Measurements from ENCODE around the gene UPF3A. TPM values are rescaled to one million over a fixed set of nuclear protein-coding genes. Genes with fewer than 3 reads are reported as not detected.

Gene UPF3A
- total and polyA plus RNA-seq, 9 of the 15 experiments (the other 6 are each of a cell fraction or from before 2014, with no cell fraction given) = 15.6 to 76.5 (median 40.9) TPM

- TF ChIP-seq HNRNPH1 (optimal IDR thresholded peaks at IDR 0.05; ENCODE audit: low read depth, low read length) = no peak
- no peak for TF ChIP-seq NFXL1 (CRISPR knock-in tag; IDR thresholded peaks at IDR 0.05)
- 0 out of 2 replicates have a peak, but pooled peaks have one; percentile 41 for TF ChIP-seq HDAC2 (IDR thresholded peaks at IDR 0.05)
- TF ChIP-seq ZFX (CRISPR knock-in tag; IDR thresholded peaks at IDR 0.05) = peak; percentile 62; the same call in 1 of the 2 replicates
- TF ChIP-seq NCOR1 (IDR thresholded peaks at IDR 0.05) = peak; percentile 63
- no peak for TF ChIP-seq MEF2A (IDR thresholded peaks at IDR 0.05; ENCODE audit: control insufficient read depth, low read depth, low read length)
- no peak for TF ChIP-seq CBX5 (IDR thresholded peaks at IDR 0.05; ENCODE audit: borderline replicate concordance, low read depth)
- TF ChIP-seq, protein P1, sequence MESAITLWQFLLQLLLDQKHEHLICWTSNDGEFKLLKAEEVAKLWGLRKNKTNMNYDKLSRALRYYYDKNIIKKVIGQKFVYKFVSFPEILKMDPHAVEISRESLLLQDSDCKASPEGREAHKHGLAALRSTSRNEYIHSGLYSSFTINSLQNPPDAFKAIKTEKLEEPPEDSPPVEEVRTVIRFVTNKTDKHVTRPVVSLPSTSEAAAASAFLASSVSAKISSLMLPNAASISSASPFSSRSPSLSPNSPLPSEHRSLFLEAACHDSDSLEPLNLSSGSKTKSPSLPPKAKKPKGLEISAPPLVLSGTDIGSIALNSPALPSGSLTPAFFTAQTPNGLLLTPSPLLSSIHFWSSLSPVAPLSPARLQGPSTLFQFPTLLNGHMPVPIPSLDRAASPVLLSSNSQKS (CRISPR knock-in tag; IDR thresholded peaks at IDR 0.05) = no peak
- no peak for TF ChIP-seq ZNF146 (CRISPR knock-in tag; IDR thresholded peaks at IDR 0.05; ENCODE audit: unreplicated experiment)
- no peak for TF ChIP-seq MTA3 (IDR thresholded peaks at IDR 0.05; ENCODE audit: borderline replicate concordance)
- TF ChIP-seq ETV1 (tag; conservative IDR thresholded peaks at IDR 0.05; ENCODE audit: low read depth) = peak; percentile 67
- no peak for TF ChIP-seq NCOA6 (IDR thresholded peaks at IDR 0.05)
- TF ChIP-seq SMAD2 (IDR thresholded peaks at IDR 0.05; ENCODE audit: low read depth, low read length) = no peak
- no peak for TF ChIP-seq RBM39 (optimal IDR thresholded peaks at IDR 0.05; ENCODE audit: low read depth, low read length)
- no peak for TF ChIP-seq POLR2A (conservative IDR thresholded peaks at IDR 0.05)
- TF ChIP-seq NR1H2 (CRISPR knock-in tag; IDR thresholded peaks at IDR 0.05) = no peak
- TF ChIP-seq BCL6 (CRISPR knock-in tag; IDR thresholded peaks at IDR 0.05) = no peak
- TF ChIP-seq GABPA (tag; conservative IDR thresholded peaks at IDR 0.05; ENCODE audit: low read depth) = peak; percentile 66
- no peak for TF ChIP-seq ZNF184 (CRISPR knock-in tag; IDR thresholded peaks at IDR 0.05)
- TF ChIP-seq NCOA2 (IDR thresholded peaks at IDR 0.05; ENCODE audit: partially characterized antibody in 2 of 2) = no peak
- TF ChIP-seq, protein P2, sequence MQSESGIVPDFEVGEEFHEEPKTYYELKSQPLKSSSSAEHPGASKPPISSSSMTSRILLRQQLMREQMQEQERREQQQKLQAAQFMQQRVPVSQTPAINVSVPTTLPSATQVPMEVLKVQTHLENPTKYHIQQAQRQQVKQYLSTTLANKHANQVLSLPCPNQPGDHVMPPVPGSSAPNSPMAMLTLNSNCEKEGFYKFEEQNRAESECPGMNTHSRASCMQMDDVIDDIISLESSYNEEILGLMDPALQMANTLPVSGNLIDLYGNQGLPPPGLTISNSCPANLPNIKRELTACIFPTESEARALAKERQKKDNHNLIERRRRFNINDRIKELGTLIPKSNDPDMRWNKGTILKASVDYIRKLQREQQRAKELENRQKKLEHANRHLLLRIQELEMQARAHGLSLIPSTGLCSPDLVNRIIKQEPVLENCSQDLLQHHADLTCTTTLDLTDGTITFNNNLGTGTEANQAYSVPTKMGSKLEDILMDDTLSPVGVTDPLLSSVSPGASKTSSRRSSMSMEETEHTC (IDR thresholded peaks at IDR 0.05) = peak; percentile 11; the same call in 1 of the 2 replicates
- TF ChIP-seq U2AF2 (optimal IDR thresholded peaks at IDR 0.05; ENCODE audit: low read depth, low read length) = no peak
- no peak for TF ChIP-seq HMGXB4 (CRISPR knock-in tag; IDR thresholded peaks at IDR 0.05)
- TF ChIP-seq PPARD (CRISPR knock-in tag; IDR thresholded peaks at IDR 0.05) = no peak
- TF ChIP-seq, protein P3, sequence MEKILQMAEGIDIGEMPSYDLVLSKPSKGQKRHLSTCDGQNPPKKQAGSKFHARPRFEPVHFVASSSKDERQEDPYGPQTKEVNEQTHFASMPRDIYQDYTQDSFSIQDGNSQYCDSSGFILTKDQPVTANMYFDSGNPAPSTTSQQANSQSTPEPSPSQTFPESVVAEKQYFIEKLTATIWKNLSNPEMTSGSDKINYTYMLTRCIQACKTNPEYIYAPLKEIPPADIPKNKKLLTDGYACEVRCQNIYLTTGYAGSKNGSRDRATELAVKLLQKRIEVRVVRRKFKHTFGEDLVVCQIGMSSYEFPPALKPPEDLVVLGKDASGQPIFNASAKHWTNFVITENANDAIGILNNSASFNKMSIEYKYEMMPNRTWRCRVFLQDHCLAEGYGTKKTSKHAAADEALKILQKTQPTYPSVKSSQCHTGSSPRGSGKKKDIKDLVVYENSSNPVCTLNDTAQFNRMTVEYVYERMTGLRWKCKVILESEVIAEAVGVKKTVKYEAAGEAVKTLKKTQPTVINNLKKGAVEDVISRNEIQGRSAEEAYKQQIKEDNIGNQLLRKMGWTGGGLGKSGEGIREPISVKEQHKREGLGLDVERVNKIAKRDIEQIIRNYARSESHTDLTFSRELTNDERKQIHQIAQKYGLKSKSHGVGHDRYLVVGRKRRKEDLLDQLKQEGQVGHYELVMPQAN (IDR thresholded peaks at IDR 0.05; ENCODE audit: borderline replicate concordance) = no peak
Observed at GRCh38 chr13:114237415-114238112, 43.8 kb upstream of the UPF3A start (continued).

Data from K562 (cell line).